ENCODE measurements around the gene PCDHB11. TPM values are rescaled to one million over a fixed set of nuclear protein-coding genes. Genes with fewer than 3 reads are reported as not detected.
"Not testable (repeated sequence)": the region's sequence is repeated elsewhere in the genome, so short reads cannot be mapped to it uniquely, and the experiment has no call there.

The PCDHB11 gene
- total RNA-seq, 1 experiment from 2014 or later: 0.40 TPM

GRCh38 chr5:141236516-141237313 is 37.3 kb downstream of the PCDHB11 start:
- DNase-seq (ENCODE audit: low read depth): no peak

GRCh38 chr5:141241496-141241895 is 42.1 kb downstream of the PCDHB11 start:
- no peak for DNase-seq (ENCODE audit: low read depth)

- DNase-seq (ENCODE audit: low read depth): peak; percentile 43
These were observed 45.9 kb downstream of the PCDHB11 start, which contains the start of gene PCDHB15 for GRCh38 chr5:141245250-141245717. PCDHB15 (plus strand) TSS chr5:141245395; CDS start chr5:141245579, 184 bp downstream.

- not testable (repeated sequence) for DNase-seq (ENCODE audit: low read depth)
These were observed 47.5 kb downstream of the PCDHB11 start for GRCh38 chr5:141246971-141247370.

GRCh38 chr5:141247434-141247833 is 48.0 kb downstream of the PCDHB11 start:
- DNase-seq (ENCODE audit: low read depth): not testable (repeated sequence)

- DNase-seq (ENCODE audit: low read depth): no peak
These were observed 51.1 kb downstream of the PCDHB11 start for GRCh38 chr5:141250576-141250975.

Other genes with a start within 250 kb of the PCDHB11 start
- gene PCDHAC2, start 233.2 kb upstream of the PCDHB11 start, total RNA-seq (2014; rRNA removed; shearing (Covaris generic)): 1.2 and 1.3 TPM in 2 replicates
- gene PCDHB1, start 148.3 kb upstream of the PCDHB11 start, total RNA-seq (2014; rRNA removed; shearing (Covaris generic)): 0.06 TPM in 1 of 2 replicates, not detected in the other
- 12.1 and 22.4 TPM in 2 replicates for gene PCDHB2, start 105.0 kb upstream of the PCDHB11 start, total RNA-seq (2014; rRNA removed; shearing (Covaris generic))
- 0.11 and 0.24 TPM in 2 replicates for gene PCDHB3, start 99.2 kb upstream of the PCDHB11 start, total RNA-seq (2014; rRNA removed; shearing (Covaris generic))
- 0.51 TPM in 2 replicates for gene PCDHB4, start 77.8 kb upstream of the PCDHB11 start, total RNA-seq (2014; rRNA removed; shearing (Covaris generic))
- 20.6 and 21.7 TPM in 2 replicates for gene PCDHB5, start 64.4 kb upstream of the PCDHB11 start, total RNA-seq (2014; rRNA removed; shearing (Covaris generic))
- 0.69 and 2.9 TPM in 2 replicates for gene PCDHB6, start 49.6 kb upstream of the PCDHB11 start, total RNA-seq (2014; rRNA removed; shearing (Covaris generic))
- 2.6 and 3.9 TPM in 2 replicates for gene PCDHB7, start 27.0 kb upstream of the PCDHB11 start, total RNA-seq (2014; rRNA removed; shearing (Covaris generic))
- 6.7 and 8.3 TPM in 2 replicates for gene PCDHB8, start 21.8 kb upstream of the PCDHB11 start, total RNA-seq (2014; rRNA removed; shearing (Covaris generic))
- gene PCDHB16, start 17.2 kb upstream of the PCDHB11 start, total RNA-seq (2014; rRNA removed; shearing (Covaris generic)): 4.3 and 4.8 TPM in 2 replicates
- gene PCDHB9, start 12.5 kb upstream of the PCDHB11 start, total RNA-seq (2014; rRNA removed; shearing (Covaris generic)): 0.40 and 1.6 TPM in 2 replicates
- gene PCDHB10, start 7.3 kb upstream of the PCDHB11 start, total RNA-seq (2014; rRNA removed; shearing (Covaris generic)): 0.40 and 0.71 TPM in 2 replicates
- gene PCDHB12, start 9.1 kb downstream of the PCDHB11 start, total RNA-seq (2014; rRNA removed; shearing (Covaris generic)): 2.1 and 3.6 TPM in 2 replicates
- gene PCDHB13, start 14.3 kb downstream of the PCDHB11 start, total RNA-seq (2014; rRNA removed; shearing (Covaris generic)): 1.7 and 2.1 TPM in 2 replicates
- 1.0 and 1.5 TPM in 2 replicates for gene PCDHB14, start 23.7 kb downstream of the PCDHB11 start, total RNA-seq (2014; rRNA removed; shearing (Covaris generic))
- 0.21 and 0.86 TPM in 2 replicates for gene PCDHB15, start 45.8 kb downstream of the PCDHB11 start, total RNA-seq (2014; rRNA removed; shearing (Covaris generic))
- gene SLC25A2, start 104.4 kb downstream of the PCDHB11 start, total RNA-seq (2014; rRNA removed; shearing (Covaris generic)): 0.11 and 1.8 TPM in 2 replicates
- gene TAF7, start 121.2 kb downstream of the PCDHB11 start, total RNA-seq (2014; rRNA removed; shearing (Covaris generic)): 55.5 and 57.7 TPM in 2 replicates
- 0.18 and 0.34 TPM in 2 replicates for gene PCDHGA1, start 130.9 kb downstream of the PCDHB11 start, total RNA-seq (2014; rRNA removed; shearing (Covaris generic))
- gene PCDHGA2, start 139.1 kb downstream of the PCDHB11 start, total RNA-seq (2014; rRNA removed; shearing (Covaris generic)): 0.15 and 0.74 TPM in 2 replicates
- gene PCDHGA3, start 144.2 kb downstream of the PCDHB11 start, total RNA-seq (2014; rRNA removed; shearing (Covaris generic)): 0.57 TPM in 1 of 2 replicates, not detected in the other
- 1.4 and 1.5 TPM in 2 replicates for gene PCDHGB1, start 150.5 kb downstream of the PCDHB11 start, total RNA-seq (2014; rRNA removed; shearing (Covaris generic))
- gene PCDHGA4, start 155.4 kb downstream of the PCDHB11 start, total RNA-seq (2014; rRNA removed; shearing (Covaris generic)): 0.63 and 1.6 TPM in 2 replicates
- gene PCDHGB2, start 160.4 kb downstream of the PCDHB11 start, total RNA-seq (2014; rRNA removed; shearing (Covaris generic)): 0.23 and 0.24 TPM in 2 replicates
- gene PCDHGA5, start 164.5 kb downstream of the PCDHB11 start, total RNA-seq (2014; rRNA removed; shearing (Covaris generic)): 0.23 and 0.39 TPM in 2 replicates
- gene PCDHGB3, start 170.6 kb downstream of the PCDHB11 start, total RNA-seq (2014; rRNA removed; shearing (Covaris generic)): 0.68 and 1.1 TPM in 2 replicates
- gene PCDHGA6, start 174.3 kb downstream of the PCDHB11 start, total RNA-seq (2014; rRNA removed; shearing (Covaris generic)): 0.24 and 0.46 TPM in 2 replicates
- gene PCDHGA7, start 183.1 kb downstream of the PCDHB11 start, total RNA-seq (2014; rRNA removed; shearing (Covaris generic)): 0.06 and 0.42 TPM in 2 replicates
- 0.06 and 0.09 TPM in 2 replicates for gene PCDHGB4, start 188.1 kb downstream of the PCDHB11 start, total RNA-seq (2014; rRNA removed; shearing (Covaris generic))
- gene PCDHGA8, start 193.0 kb downstream of the PCDHB11 start, total RNA-seq (2014; rRNA removed; shearing (Covaris generic)): 0.06 TPM in 1 of 2 replicates, not detected in the other
- 0.09 TPM in 1 of 2 replicates, not detected in the other for gene PCDHGB5, start 198.3 kb downstream of the PCDHB11 start, total RNA-seq (2014; rRNA removed; shearing (Covaris generic))
- 1.2 TPM in 1 of 2 replicates, not detected in the other for gene PCDHGA9, start 203.2 kb downstream of the PCDHB11 start, total RNA-seq (2014; rRNA removed; shearing (Covaris generic))
- 1.3 and 2.5 TPM in 2 replicates for gene PCDHGB6, start 208.4 kb downstream of the PCDHB11 start, total RNA-seq (2014; rRNA removed; shearing (Covaris generic))
- 0.06 and 0.30 TPM in 2 replicates for gene PCDHGA10, start 213.4 kb downstream of the PCDHB11 start, total RNA-seq (2014; rRNA removed; shearing (Covaris generic))
- gene PCDHGB7, start 218.1 kb downstream of the PCDHB11 start, total RNA-seq (2014; rRNA removed; shearing (Covaris generic)): 0.06 and 0.17 TPM in 2 replicates
- 15.0 TPM in 2 replicates for gene PCDHGA11, start 221.4 kb downstream of the PCDHB11 start, total RNA-seq (2014; rRNA removed; shearing (Covaris generic))
- not detected in 2 replicates for gene PCDHGA12, start 230.9 kb downstream of the PCDHB11 start, total RNA-seq (2014; rRNA removed; shearing (Covaris generic))

Data from Daoy (cell line).